DOHH2 (cell line): ENCODE measurements around the gene STRIT1.

Experiments used
- H3F3A ChIP-seq: fragments of 200-600 bp; sonication (generic), shearing (Covaris generic); 2 replicates; pipeline ENCODE4 v1.6.0; 2016; ENCODE audit warnings: antibody characterized with exemption, mild to moderate bottlenecking; ENCODE audit not compliant: control insufficient read depth, insufficient read depth
- H3K27ac ChIP-seq: fragments of 200-600 bp; sonication (generic); 2 replicates; pipeline ENCODE4 v1.5.1; 2014; ENCODE audit warnings: low read depth, mild to moderate bottlenecking, low read length, moderate library complexity
- H3K27me3 ChIP-seq: fragments of 200-600 bp; sonication (generic); 2 replicates; pipeline ENCODE4 v1.6.1; 2014; ENCODE audit warnings: mild to moderate bottlenecking, low read length, mixed read lengths; ENCODE audit not compliant: control insufficient read depth
- H3K36me3 ChIP-seq: fragments of 200-600 bp; sonication (generic); 2 replicates; pipeline ENCODE4 v1.6.1; 2014; ENCODE audit warnings: mild to moderate bottlenecking, low read length, moderate library complexity, mixed read lengths; ENCODE audit not compliant: control insufficient read depth
- H3K4me1 ChIP-seq: fragments of 200-600 bp; sonication (generic); 2 replicates; pipeline ENCODE4 v1.6.1; 2014; ENCODE audit warnings: mild to moderate bottlenecking, low read length, mixed read lengths; ENCODE audit not compliant: control insufficient read depth
- H3K4me2 ChIP-seq: fragments of 200-600 bp; sonication (generic); 2 replicates; pipeline ENCODE4 v1.6.0; 2014; ENCODE audit warnings: mild to moderate bottlenecking, low read length, moderate library complexity
- H3K4me3 ChIP-seq: fragments of 200-600 bp; sonication (generic); 2 replicates; pipeline ENCODE4 v1.5.1; 2014; ENCODE audit warnings: mild to moderate bottlenecking, low read length, mixed read lengths
- H3K79me2 ChIP-seq: fragments of 200-600 bp; sonication (generic); 2 replicates; pipeline ENCODE4 v1.6.1; 2014; ENCODE audit warnings: mild to moderate bottlenecking, low read length, mixed read lengths; ENCODE audit not compliant: control insufficient read depth
- H3K9me2 ChIP-seq: fragments of 200-600 bp; sonication (generic); replicated peaks from 2 replicates; pipeline ENCODE4 v1.6.1; 2014; ENCODE audit warnings: mild to moderate bottlenecking, low read length, mixed read lengths; ENCODE audit not compliant: control insufficient read depth
- H3K9me3 ChIP-seq: fragments of 200-600 bp; sonication (generic); 2 replicates; pipeline ENCODE4 v1.6.1; 2014; ENCODE audit warnings: antibody characterized with exemption, low read length, mixed read lengths; ENCODE audit not compliant: control insufficient read depth, insufficient read depth
- H4K20me1 ChIP-seq: fragments of 200-600 bp; sonication (generic); 2 replicates; pipeline ENCODE4 v1.6.0; 2014; ENCODE audit warnings: low read depth, mild to moderate bottlenecking, antibody characterized with exemption, low read length, moderate library complexity; ENCODE audit not compliant: control insufficient read depth, insufficient read depth
- EZH2phosphoT487 ChIP-seq: fragments of 200-600 bp; sonication (generic); IDR thresholded peaks from 2 replicates; pipeline ENCODE4 v1.6.1; 2017; ENCODE audit warnings: borderline replicate concordance, mild to moderate bottlenecking, antibody characterized with exemption, low read length, moderate library complexity, mixed read lengths
- TF ChIP-seq, protein P1 (sequence below): fragments of 200-600 bp; sonication (generic); IDR thresholded peaks from one replicate; pipeline ENCODE4 v1.5.1; 2014; ENCODE audit warnings: antibody characterized with exemption, mild to moderate bottlenecking, low read depth, low read length; ENCODE audit not compliant: poor library complexity, severe bottlenecking

Gene STRIT1

DNA sequence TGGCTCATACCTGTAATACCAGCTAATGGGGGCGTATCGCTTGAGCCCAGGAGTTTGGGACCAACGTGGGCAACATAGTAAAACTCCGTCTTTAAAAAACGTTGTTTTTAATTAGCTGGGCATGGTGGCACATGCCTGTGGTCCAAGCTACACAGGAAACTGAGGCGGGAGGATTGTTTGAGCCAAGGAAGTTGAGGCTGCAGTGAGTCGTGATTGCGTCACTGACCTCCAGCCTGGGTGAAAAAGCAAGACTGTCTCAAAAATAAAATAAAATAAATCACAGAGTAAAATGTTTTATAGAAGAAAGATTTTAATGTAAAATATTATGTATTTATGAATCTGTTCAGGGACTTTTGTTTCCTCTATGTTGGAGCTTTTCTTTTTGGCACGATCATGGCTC is 15.3 kb upstream of the STRIT1 start:
- H3F3A ChIP-seq = no peaks in the 10 kb centered on the region
- no peaks in the 10 kb centered on the region for H3K9me2 ChIP-seq
- TF ChIP-seq, protein P1, sequence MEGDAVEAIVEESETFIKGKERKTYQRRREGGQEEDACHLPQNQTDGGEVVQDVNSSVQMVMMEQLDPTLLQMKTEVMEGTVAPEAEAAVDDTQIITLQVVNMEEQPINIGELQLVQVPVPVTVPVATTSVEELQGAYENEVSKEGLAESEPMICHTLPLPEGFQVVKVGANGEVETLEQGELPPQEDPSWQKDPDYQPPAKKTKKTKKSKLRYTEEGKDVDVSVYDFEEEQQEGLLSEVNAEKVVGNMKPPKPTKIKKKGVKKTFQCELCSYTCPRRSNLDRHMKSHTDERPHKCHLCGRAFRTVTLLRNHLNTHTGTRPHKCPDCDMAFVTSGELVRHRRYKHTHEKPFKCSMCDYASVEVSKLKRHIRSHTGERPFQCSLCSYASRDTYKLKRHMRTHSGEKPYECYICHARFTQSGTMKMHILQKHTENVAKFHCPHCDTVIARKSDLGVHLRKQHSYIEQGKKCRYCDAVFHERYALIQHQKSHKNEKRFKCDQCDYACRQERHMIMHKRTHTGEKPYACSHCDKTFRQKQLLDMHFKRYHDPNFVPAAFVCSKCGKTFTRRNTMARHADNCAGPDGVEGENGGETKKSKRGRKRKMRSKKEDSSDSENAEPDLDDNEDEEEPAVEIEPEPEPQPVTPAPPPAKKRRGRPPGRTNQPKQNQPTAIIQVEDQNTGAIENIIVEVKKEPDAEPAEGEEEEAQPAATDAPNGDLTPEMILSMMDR = no peak
- TF ChIP-seq EZH2phosphoT487 = no peak
- no peaks in the 10 kb centered on the region for H3K36me3 ChIP-seq
- H3K4me2 ChIP-seq = no peak overlapping the region
- no peaks in the 10 kb centered on the region for H3K27me3 ChIP-seq
- no peak overlapping the region for H3K4me3 ChIP-seq
- no peaks in the 10 kb centered on the region for H4K20me1 ChIP-seq
- H3K27ac ChIP-seq = no peak overlapping the region
- H3K9me3 ChIP-seq = peaks cover 5% of the 10 kb centered on the region; the same call in 1 of the 2 replicates
- H3K79me2 ChIP-seq = no peaks in the 10 kb centered on the region
- no peaks in the 10 kb centered on the region for H3K4me1 ChIP-seq

DNA sequence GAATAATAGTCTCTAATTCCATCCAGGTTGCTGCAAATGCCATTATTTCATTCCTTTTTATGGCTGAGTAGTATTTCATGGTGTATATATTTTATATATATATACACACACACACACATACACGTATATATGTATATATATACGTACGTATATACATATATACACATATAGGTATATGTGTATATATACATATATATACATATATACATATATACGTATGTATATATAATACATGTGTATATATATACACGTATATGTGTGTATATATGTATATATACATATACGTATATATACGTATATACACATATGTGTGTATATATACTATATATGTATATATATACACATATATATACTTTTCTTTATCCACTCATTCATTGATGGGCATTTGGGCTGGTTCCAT is 13.7 kb upstream of the STRIT1 start:
- Histone ChIP-seq H3K79me2 (no peaks in the 10 kb centered on the region), H3K4me3 (no peak overlapping the region), H3K4me1 (peaks cover 5% of the 10 kb centered on the region), H3K27me3 (no peaks in the 10 kb centered on the region), H3K27ac (no peak overlapping the region), H3F3A (no peaks in the 10 kb centered on the region), H3K4me2 (no peak overlapping the region), H3K36me3 (no peaks in the 10 kb centered on the region), H3K9me3 (peaks cover 5% of the 10 kb centered on the region; the same call in 1 of the 2 replicates), H3K9me2 (no peaks in the 10 kb centered on the region), H4K20me1 (no peaks in the 10 kb centered on the region)
- TF ChIP-seq, protein P1 = no peak
- TF ChIP-seq EZH2phosphoT487 = no peak

DNA sequence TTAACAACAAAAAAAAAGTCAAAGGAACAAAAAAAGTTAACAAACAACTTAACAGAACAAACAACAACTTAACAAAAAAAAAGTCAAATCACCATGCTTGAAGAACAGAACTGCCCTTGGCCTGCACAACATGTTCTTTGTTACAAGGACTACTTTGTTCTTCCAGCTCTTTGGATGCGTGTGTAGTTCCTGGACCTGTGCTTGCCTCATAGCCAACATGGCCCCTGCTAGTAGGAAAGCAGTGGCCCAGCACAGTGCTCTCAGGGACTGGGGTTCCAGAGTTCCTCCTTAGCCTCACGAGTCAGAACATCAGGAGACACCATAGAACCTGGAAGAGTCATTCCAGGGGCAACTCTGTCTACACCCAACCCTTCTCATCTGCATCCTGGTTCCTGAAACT is 10.9 kb upstream of the STRIT1 start:
- H4K20me1 ChIP-seq = no peaks in the 10 kb centered on the region
- no peak for TF ChIP-seq EZH2phosphoT487
- TF ChIP-seq, protein P1 = no peak
- H3K4me3 ChIP-seq = no peak overlapping the region
- peaks cover 4% of the 10 kb centered on the region; the same call in 1 of the 2 replicates for H3K9me3 ChIP-seq
- no peaks in the 10 kb centered on the region for H3K27me3 ChIP-seq
- no peak overlapping the region for H3K4me2 ChIP-seq
- H3K36me3 ChIP-seq = no peaks in the 10 kb centered on the region
- H3K79me2 ChIP-seq = no peaks in the 10 kb centered on the region
- no peak overlapping the region for H3K27ac ChIP-seq
- H3K9me2 ChIP-seq = no peaks in the 10 kb centered on the region
- H3K4me1 ChIP-seq = peaks cover 13% of the 10 kb centered on the region
- H3F3A ChIP-seq = no peaks in the 10 kb centered on the region
